DMS153 (cell line): ENCODE measurements around the gene ANAPC16.
"Not testable (repeated sequence)": the region's sequence is repeated elsewhere in the genome, so short reads cannot be mapped to it uniquely, and the experiment has no call there.

ENCODE experiments used
- DNase-seq: peaks from one replicate; lab custom pipeline; 2025; lab: John Stamatoyannopoulos, UW

The ANAPC16 gene

DNA sequence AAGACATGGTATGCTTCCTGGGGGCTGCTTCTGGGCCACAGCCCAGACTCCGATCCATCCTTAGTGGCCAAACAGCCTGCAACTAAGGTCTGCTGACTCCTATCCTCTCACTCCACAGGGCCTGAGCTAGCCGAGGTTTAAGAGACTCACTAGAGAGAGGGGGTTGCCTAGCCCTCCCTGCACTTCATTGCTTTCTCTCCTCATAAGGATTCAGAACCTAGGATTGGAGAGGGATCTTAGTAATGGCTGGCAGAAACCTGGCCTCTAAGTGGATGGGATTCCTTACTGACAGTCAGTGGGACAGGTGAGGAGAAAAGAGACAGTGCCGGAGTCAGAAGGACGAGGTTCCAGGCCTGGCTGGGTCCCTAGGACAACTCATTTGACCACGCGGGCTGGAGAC is 49.7 kb downstream of the ANAPC16 start:
- DNase-seq: no peak

DNA sequence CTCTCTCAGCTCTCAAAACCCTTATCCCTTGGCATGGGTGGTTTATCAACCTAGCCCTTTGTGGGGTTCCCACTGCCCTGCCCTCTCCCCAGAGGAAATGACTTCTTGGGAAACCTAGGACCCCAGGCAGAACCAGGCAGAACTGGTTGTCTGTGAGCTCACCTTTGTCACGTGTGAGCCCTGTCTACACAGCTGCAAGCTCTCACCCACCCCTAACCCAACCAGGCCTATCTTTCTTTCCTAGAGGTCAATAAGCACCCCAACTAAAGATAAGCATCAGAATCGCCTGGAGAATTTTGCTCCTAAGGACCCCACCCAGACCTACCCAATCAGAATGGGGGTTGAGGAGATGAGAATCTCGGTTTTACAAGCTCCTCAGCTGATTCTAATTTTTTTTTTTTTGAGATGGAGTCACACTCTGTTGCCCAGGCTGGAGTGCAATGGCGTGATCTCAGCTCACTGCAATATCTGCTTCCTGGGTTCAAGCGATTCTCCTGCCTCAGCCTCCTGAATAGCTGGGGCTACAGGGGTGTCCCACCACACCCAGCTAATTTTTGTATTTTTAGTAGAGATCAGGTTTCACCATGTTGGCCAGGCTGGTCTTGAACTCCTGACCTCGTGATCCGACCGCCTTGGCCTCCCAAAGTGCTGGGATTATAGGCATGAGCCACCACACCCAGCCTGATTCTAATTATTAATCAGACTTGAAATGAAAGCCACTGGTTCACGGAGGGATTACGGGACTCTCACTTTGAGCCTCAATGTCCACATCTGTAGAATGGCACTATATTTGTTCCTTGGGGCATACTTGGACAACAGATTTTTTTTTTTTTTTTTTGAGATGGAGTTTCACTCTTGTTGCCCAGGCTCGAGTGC is 50.4 kb downstream of the ANAPC16 start:
- DNase-seq: no peak

DNA sequence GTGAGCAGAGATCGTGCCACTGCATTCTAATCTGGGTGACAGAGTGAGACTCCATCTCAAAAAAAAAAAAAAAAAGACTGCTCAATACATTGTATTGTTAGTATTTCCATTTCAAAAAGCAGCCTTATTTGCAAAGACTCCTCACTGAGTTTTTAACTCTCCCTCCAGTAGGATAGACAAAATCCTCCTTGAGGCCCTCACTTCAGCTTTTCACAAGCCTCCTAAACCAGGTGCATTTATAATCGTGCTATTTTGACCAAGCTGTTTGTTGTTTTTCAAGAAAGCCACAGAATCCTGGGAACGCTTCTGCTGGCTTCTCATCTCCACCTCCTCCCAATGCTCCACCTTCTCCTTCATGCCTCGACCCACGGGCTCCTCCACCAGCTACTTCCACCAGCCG is 51.6 kb downstream of the ANAPC16 start:
- no peak for DNase-seq

DNA sequence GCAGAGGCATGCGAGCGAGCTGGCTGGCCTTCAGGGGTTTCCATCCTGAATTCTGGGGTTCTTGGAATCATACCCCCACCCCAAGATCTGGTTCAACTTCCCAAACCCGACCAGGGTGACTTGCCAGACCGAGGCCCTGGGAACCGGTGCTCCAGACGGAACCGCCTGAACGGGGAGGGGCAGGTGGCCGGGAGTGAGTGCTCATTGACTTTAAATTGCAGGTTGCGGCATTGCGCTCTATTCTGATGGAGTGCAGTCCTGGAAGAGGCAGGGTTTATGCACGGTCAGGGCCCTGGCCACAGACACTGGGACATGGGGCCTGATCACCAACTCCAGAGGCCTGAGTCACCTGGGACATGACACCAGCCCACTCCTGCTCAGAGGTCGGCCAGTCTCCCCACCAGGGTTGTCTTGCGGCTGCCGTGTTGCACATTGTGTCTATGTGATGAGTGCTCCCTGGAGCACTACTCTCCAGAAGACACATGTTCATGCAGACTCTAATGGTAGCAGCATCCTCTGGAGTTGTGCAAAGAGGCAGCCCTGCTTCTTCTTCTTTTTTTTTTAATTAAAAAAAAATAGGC is 52.1 kb downstream of the ANAPC16 start:
- no peak for DNase-seq

GRCh38 chr10:72268475-72269200 is 52.8 kb downstream of the ANAPC16 start:
- not testable (repeated sequence) for DNase-seq

DNA sequence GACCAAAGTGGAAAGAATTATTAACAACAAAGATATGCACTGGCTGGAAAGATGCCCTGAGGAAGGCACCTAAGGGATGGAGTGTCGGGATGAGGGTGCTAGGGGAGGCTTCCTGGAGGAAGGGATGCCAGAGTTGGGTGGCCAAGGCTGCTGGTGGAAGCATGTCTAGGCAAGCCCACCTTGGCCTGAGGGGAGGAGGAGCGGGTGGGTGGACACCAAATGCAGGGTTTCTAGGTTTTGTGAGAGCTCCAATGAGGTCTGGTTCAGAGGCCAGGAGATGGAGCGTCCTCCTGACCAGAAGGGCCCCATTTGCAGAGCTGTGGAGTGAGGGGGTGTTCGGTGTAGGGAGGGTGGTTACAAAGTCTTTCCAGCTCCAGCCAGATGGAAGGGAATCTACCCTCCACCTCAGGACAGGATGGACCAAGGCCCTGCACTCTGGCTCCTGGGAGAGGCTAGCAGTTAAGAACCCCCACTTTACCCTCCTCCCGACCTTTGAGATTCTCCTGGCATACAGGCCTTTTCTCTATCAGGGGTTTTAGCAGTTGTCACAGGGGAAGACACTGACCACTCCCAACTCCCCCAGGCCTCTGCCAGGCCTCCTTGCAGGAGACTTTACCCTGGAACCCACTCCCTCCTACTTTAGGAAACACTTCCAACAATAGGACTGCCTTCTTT is 54.9 kb downstream of the ANAPC16 start:
- no peak for DNase-seq

DNA sequence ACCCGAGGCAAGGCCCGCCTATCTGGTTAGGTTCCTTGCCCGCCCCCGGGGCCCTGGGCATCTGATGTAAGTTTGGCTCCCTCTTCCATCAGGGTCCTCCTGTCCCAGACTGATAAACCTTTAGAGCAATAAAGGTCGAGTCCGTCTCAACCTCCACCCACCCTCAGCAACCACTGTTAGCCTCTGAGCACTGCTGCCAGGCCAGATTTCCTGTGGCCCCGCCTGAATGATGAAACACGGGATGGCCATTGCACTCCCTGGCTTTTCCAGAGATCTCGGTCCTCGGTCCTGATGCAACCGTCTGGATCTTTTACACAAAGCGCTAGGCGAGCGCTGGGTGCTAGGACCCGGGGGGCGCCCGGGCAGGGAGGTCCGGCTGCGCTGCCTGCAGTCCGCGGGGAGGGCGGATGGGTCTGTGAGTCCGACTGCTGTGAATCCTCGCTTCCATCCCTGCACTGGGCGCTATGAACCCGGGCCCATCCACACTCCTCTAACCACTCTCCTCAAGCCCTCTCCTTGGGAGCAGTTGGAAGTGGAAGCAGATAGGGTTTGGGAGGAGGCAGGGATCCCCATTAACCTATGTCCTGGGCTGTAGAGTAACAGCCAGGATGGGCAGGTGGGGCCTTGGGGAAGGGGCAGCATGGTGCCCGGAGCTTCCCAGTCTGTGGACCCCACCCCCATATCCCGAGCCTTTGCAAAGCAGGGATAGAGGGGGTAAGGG is 57.0 kb downstream of the ANAPC16 start:
- DNase-seq: peak; percentile 85

- DNase-seq: peak; percentile 97
These were observed 57.8 kb downstream of the ANAPC16 start, which contains the start of gene DDIT4 for GRCh38 chr10:72273410-72274212. Gene DDIT4, plus strand, starts transcription at chr10:72273924. Its CDS starts 293 bp downstream, at chr10:72274217.

DNA sequence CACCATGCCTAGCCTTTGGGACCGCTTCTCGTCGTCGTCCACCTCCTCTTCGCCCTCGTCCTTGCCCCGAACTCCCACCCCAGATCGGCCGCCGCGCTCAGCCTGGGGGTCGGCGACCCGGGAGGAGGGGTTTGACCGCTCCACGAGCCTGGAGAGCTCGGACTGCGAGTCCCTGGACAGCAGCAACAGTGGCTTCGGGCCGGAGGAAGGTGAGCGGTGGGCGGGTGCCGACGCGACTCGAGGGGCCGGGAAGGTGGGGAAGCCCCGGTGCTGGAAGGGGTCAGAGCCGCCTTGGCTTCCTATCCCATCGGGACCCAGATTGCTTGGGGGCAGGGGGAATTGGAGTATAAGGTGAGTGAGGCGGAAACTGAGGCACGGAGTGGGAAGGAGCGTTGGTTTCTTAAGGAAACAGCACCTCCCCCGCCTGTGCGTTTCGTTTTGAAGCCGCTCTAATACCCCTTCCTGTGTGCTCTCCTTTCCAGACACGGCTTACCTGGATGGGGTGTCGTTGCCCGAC is 58.5 kb downstream of the ANAPC16 start:
- DNase-seq: no peak

DNA sequence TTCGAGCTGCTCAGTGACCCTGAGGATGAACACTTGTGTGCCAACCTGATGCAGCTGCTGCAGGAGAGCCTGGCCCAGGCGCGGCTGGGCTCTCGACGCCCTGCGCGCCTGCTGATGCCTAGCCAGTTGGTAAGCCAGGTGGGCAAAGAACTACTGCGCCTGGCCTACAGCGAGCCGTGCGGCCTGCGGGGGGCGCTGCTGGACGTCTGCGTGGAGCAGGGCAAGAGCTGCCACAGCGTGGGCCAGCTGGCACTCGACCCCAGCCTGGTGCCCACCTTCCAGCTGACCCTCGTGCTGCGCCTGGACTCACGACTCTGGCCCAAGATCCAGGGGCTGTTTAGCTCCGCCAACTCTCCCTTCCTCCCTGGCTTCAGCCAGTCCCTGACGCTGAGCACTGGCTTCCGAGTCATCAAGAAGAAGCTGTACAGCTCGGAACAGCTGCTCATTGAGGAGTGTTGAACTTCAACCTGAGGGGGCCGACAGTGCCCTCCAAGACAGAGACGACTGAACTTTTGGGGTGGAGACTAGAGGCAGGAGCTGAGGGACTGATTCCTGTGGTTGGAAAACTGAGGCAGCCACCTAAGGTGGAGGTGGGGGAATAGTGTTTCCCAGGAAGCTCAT is 59.0 kb downstream of the ANAPC16 start:
- DNase-seq: peak; percentile 27

DNA sequence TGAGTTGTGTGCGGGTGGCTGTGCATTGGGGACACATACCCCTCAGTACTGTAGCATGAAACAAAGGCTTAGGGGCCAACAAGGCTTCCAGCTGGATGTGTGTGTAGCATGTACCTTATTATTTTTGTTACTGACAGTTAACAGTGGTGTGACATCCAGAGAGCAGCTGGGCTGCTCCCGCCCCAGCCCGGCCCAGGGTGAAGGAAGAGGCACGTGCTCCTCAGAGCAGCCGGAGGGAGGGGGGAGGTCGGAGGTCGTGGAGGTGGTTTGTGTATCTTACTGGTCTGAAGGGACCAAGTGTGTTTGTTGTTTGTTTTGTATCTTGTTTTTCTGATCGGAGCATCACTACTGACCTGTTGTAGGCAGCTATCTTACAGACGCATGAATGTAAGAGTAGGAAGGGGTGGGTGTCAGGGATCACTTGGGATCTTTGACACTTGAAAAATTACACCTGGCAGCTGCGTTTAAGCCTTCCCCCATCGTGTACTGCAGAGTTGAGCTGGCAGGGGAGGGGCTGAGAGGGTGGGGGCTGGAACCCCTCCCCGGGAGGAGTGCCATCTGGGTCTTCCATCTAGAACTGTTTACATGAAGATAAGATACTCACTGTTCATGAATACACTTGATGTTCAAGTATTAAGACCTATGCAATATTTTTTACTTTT is 59.7 kb downstream of the ANAPC16 start:
- DNase-seq: no peak

DNA sequence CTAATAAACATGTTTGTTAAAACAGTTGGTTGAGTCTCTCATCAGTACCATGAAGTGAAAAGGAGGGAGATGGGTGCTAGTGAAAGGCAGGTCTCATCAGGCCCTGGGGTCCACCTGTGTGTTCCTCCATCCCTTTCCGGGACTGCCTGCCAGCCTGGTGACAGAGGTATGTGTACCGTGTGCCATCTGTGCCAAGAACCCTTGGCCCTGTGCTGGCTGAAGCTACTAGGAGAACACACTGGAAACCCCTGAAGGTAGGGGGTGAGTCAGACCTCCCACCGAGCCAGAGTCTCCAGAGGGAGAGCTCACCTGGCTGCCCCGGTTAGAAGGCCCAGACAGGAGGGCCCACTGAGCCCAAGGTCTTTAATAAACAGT is 60.2 kb downstream of the ANAPC16 start:
- DNase-seq: peak; percentile 32

DNA sequence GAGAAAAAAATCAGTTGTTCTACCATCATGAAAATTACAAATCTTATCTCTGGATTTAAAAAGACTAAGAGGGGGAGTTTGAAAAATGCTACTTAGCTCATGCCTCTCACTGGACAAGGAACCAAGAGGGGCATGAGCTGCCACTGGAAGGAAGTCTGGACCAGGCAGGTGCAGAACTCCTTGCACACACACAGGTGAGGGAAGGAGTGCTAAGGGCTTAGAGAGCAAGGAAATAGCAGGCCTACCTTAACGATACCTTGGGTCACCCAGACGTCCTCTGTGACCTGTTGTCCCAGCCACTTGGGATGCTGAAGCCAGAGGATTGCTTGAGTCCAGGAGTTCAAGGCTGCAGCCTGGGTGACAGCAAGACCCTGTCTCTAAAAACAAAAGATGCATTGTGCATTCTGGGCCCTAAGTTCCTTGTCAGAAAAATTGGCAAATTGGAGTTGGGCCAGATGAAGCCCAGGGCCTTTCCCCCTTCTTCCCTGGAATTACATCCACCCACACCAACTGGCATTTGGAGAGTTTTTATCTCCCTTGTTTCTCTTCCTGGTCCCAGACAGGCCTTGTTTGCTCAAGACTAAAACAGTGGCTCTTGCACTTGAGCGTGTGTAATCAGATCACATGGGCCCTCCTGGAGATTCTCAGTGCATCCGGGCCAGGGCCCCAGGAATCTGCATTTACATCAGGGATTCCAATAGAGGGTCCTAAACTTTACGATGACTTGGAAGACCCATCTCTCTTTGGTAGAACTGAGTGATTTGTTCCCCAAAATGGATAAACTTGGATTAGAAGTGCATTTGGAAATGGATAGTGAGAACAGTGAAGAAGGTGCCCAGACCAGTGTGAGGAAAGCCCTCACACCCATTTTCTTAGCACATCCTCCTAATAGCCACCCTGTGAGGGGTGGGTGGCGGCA is 60.9 kb downstream of the ANAPC16 start:
- DNase-seq: peak; percentile 75

DNA sequence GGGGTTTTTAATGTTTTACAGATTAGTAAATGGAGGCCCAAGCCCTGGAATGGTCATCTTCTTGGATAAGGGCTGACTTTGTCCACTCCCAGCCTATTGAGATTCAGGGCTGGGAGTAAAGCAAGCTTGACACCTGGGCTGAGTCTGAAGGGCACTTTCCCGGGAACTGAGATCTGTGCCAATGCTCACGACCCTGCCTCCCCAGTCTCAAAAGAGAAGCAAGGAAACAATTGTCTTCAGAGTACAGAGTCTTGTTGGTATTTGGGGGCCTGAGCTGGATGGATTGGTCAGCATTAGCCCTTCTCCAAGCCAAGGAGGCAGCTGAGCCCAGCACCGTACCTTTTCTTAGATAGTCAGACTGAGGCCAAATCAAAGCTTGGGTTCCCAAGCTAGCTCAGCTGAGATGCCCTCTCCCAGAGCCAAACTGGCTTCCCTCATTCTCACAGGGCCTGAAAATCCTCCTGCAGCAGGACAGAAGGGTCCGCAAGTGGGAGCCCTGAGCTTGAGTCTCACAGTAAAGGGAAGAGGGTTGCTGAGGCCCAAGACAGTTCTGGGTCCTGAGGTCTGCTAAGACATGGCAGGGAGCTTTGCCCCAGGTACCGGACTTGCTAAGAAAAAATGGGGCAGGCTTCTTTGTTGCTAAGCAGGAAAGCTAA is 61.7 kb downstream of the ANAPC16 start:
- DNase-seq: no peak

- DNase-seq: no peak
These were observed 62.3 kb downstream of the ANAPC16 start for GRCh38 chr10:72277996-72278667.

- no peak for DNase-seq
These were observed 63.0 kb downstream of the ANAPC16 start for GRCh38 chr10:72278668-72279393.

DNA sequence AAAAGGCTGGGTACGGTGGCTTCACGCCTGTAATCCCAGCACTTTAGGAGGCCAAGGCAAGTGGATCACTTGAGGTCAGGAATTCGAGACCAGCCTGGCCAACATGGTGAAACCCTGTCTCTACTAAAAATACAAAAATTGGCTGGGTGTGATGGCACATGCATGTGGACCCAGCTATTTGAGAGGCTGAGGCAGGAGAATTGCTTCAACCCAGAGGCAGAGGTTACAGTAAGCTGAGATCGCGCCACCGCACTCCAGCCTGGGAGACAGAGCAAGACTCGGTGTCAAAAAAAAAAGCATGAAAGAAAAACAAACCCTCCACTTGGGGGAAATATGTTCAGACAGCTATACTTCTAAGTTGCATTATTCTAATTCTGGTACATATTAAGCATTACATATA is 63.8 kb downstream of the ANAPC16 start:
- DNase-seq: not testable (repeated sequence)
